Thyroid gland (tissue), 4 donors: ENCODE measurements around the gene ALDH7A1. TPM values are rescaled to one million over a fixed set of nuclear protein-coding genes. Genes with fewer than 3 reads are reported as not detected.
"Not testable (repeated sequence)": the region's sequence is repeated elsewhere in the genome, so short reads cannot be mapped to it uniquely, and the experiment has no call there.

ENCODE experiments used
- DNase-seq, 2 donors: peaks; one replicate each; pipeline ENCODE4 v3.0.0-alpha.2; 2019
- H3K27ac ChIP-seq, 3 donors: fragments of 200-600 bp; sonication (generic); 1 replicate in 2 of 3; 2 replicates in 1 of 3; pipeline ENCODE4 v1.5.1; 2016 to 2019; ENCODE audit warnings: mild to moderate bottlenecking in 1 of 3, moderate library complexity in 1 of 3
- H3K27me3 ChIP-seq: fragments of 200-600 bp; sonication (generic); one replicate; pipeline ENCODE4 v1.5.1; 2019
- H3K36me3 ChIP-seq, 2 donors: fragments of 200-600 bp; sonication (generic); one replicate each; pipeline ENCODE4 v1.5.1; 2016 to 2019
- H3K4me1 ChIP-seq, 2 donors: fragments of 200-600 bp; sonication (generic); one replicate each; pipeline ENCODE4 v1.5.1; 2017 to 2019
- H3K4me3 ChIP-seq, 3 donors: fragments of 200-600 bp; sonication (generic); replicated peaks in 1 of 3; 1 replicate in 2 of 3; 2 replicates in 1 of 3; pipeline ENCODE4 v1.5.1; 2016; ENCODE audit warnings: mild to moderate bottlenecking in 1 of 3
- H3K9me3 ChIP-seq: fragments of 200-600 bp; sonication (generic); one replicate; pipeline ENCODE4 v1.5.1; 2017
- CTCF ChIP-seq, 6 experiments: fragments of 200-600 bp in 3 of 6; fragments of 450-650 bp in 3 of 6; sonication (generic) in 3 of 6; IDR thresholded peaks; one replicate each; pipeline ENCODE4 v1.5.1; 2016 to 2019; ENCODE audit warnings: antibody characterized with exemption in 6 of 6, mild to moderate bottlenecking in 2 of 6, inconsistent platforms in 1 of 6, moderate library complexity in 1 of 6
- POLR2A ChIP-seq, 2 donors: fragments of 450-650 bp; IDR thresholded peaks; one replicate each; pipeline ENCODE4 v1.6.1; 2017; ENCODE audit warnings: antibody characterized with exemption in 2 of 2, mild to moderate bottlenecking in 2 of 2, moderate library complexity in 1 of 2
- WGBS, 2 donors: methylation state at CpG; one replicate each; pipeline ENCODE4 v1.1.5; 2017; 5-methylcytosine and 5-hydroxymethylcytosine counted together
- intact Hi-C: fragments of 100-400 bp; cut with DNase I; formaldehyde crosslinking; loops from one replicate; pipeline ENCODE4 v1.15.1; 2023
- total RNA-seq, 4 donors: library from RNA; depleted of rRNA; stranded (reverse); fragments of >200 nt; gene quantifications; one replicate each; pipeline ENCODE4 v1.2.3, GENCODE V29; 2016

Gene ALDH7A1
- total RNA-seq, 4 donors from 2014 or later: 25.3 to 57.3 (median 41.5) TPM

DNA sequence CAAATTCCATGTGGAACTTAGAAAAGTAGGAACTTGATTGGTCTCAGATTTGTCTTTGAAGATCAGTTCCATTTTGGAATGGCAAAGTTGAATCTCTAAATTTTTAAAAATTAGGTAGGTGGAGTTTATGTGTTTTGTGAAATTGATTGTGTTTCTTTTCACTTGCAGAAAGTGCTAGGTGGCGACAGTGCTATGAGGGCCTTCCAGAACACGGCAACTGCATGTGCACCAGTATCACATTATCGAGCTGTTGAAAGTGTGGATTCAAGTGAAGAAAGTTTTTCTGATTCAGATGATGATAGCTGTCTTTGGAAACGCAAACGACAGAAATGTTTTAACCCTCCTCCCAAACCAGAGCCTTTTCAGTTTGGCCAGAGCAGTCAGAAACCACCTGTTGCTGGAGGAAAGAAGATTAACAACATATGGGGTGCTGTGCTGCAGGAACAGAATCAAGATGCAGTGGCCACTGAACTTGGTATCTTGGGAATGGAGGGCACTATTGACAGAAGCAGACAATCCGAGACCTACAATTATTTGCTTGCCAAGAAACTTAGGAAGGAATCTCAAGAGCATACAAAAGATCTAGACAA lies 8.5 kb upstream of the ALDH7A1 start:
- TF ChIP-seq POLR2A (IDR thresholded peaks at IDR 0.05) (no peak), CTCF (IDR thresholded peaks at IDR 0.05) (no peak)
- H3K4me1 ChIP-seq: peaks cover 15 to 23% of the 10 kb centered on the region in 2 donors
- no peak overlapping the region for H3K4me3 ChIP-seq
- H3K9me3 ChIP-seq: no peaks in the 10 kb centered on the region
- no peaks in the 10 kb centered on the region for H3K27me3 ChIP-seq
- intact Hi-C loops: no loop called here
- 87 to 92% methylated on average over 6 of the region's 6 CpGs for WGBS, 2 donors
- H3K36me3 ChIP-seq: peaks cover 12 to 13% of the 10 kb centered on the region in 2 donors
- DNase-seq: no peak
- no peak overlapping the region for H3K27ac ChIP-seq

DNA sequence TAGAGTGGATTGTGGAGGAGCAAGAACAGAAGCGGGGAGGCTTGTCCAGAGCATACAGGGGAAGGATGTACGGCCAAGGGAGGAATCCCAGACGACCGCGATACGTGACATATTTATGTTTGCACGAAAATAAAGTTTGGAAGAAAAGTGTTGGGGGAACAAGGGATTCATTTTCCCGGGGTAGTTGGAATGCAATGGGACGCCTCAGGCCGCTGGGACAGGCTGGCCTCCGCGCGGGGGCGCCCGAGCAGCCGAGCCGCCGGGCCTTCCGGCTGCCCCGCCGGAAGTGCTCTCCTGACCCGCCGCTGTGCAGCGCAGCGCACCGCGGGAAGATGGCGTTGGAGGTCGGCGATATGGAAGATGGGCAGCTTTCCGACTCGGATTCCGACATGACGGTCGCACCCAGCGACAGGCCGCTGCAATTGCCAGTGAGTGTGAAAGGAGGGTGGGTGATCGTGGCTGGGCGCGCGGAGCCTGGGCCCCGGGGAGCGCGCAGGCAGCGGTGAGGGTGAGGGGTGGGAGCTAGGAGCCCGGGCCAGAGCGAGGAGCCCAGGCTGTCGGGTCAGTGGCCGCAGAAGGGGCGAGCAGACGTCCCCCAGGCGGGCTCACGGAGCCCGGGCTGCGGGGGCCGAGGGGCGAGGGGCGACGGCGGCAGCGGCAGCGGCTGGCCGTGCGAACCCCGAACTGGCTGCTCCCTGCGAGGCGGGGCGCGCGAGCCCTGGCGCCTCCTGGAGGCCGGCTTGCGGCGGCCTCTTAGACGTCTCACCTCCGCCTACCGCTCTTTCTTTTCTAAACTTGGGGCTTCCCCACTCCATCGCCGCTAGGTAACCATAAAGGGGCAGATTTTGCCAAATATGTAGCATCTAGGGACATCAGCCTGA lies 5.9 kb upstream of the ALDH7A1 start, which contains the start of gene PHAX:
Gene PHAX (plus strand): TSS at position 317 of the 881 bp plus-strand sequence. CDS start 16 bp downstream, at position 333.
- Histone ChIP-seq H3K36me3 (peaks cover 11 to 12% of the 10 kb centered on the region in 2 donors), H3K4me3 (peak within 1 kb of the TSS; percentile 50 to 99 (median 98)), H3K27me3 (no peaks in the 10 kb centered on the region), H3K4me1 (peaks cover 15 to 21% of the 10 kb centered on the region in 2 donors), H3K9me3 (no peaks in the 10 kb centered on the region), H3K27ac (peak within 1 kb of the TSS; percentile 33 to 90 (median 71))
- TF ChIP-seq CTCF (IDR thresholded peaks at IDR 0.05) (peak; percentile 31 to 80 (median 50)), POLR2A (IDR thresholded peaks at IDR 0.05) (peak in 1 of 2 donors; percentile 49)
- intact Hi-C loops: no loop called here
- 3 to 5% methylated on average over 20 to 36 of the region's 79 CpGs for WGBS, 2 donors
- DNase-seq: peak; percentile 74 to 79

GRCh38 chr5:126599971-126600630 lies 5.1 kb upstream of the ALDH7A1 start:
- Histone ChIP-seq H3K4me1 (peaks cover 10 to 13% of the 10 kb centered on the region in 2 donors), H3K36me3 (peaks cover 7 to 12% of the 10 kb centered on the region in 2 donors), H3K4me3 (peak overlapping the region in 1 of 3 donors; percentile 99), H3K27ac (peak overlapping the region in 2 of 3 donors; percentile 71 to 90)
- intact Hi-C loops: loop anchor here (5.0 kb wide), 2 partner anchors 248 to 263 kb away; no protein-coding TSS in a partner anchor
- not testable (repeated sequence) for H3K27me3 ChIP-seq, DNase-seq, H3K9me3 ChIP-seq
- 57 to 58% methylated on average over 15 of the region's 15 CpGs for WGBS, 2 donors

GRCh38 chr5:126599499-126599898 lies 4.5 kb upstream of the ALDH7A1 start:
- intact Hi-C loops: loop anchor here (5.0 kb wide), 2 partner anchors 247 to 262 kb away; no protein-coding TSS in a partner anchor
- Histone ChIP-seq H3K9me3 (no peaks in the 10 kb centered on the region), H3K36me3 (peaks cover 3 to 9% of the 10 kb centered on the region in 2 donors), H3K27me3 (no peaks in the 10 kb centered on the region), H3K27ac (no peak overlapping the region), H3K4me3 (no peak overlapping the region), H3K4me1 (peaks cover 10 to 11% of the 10 kb centered on the region in 2 donors)
- 89 to 97% methylated on average over 7 of the region's 7 CpGs for WGBS, 2 donors
- TF ChIP-seq POLR2A (IDR thresholded peaks at IDR 0.05) (no peak), CTCF (IDR thresholded peaks at IDR 0.05) (no peak)
- no peak for DNase-seq

- no peaks in the 10 kb centered on the region for H3K36me3 ChIP-seq
- H3K4me1 ChIP-seq: peaks cover 16 to 21% of the 10 kb centered on the region in 2 donors
- TF ChIP-seq CTCF (IDR thresholded peaks at IDR 0.05) (no peak), POLR2A (IDR thresholded peaks at IDR 0.05) (no peak)
- intact Hi-C loops: loop anchor here (5.0 kb wide), 2 partner anchors 245 to 260 kb away; no protein-coding TSS in a partner anchor
- no peak overlapping the region for H3K4me3 ChIP-seq
- no peak overlapping the region for H3K27ac ChIP-seq
- no peaks in the 10 kb centered on the region for H3K9me3 ChIP-seq
- DNase-seq: no peak
- whole genome bisulfite sequencing, 2 donors: 89 to 93% methylated on average over 4 of the region's 4 CpGs
- H3K27me3 ChIP-seq: no peaks in the 10 kb centered on the region
Measured at GRCh38 chr5:126597156-126597555, 2.1 kb upstream of the ALDH7A1 start.
